T-helper 1 cell treated with Interleukin-12 subunit alpha and Interleukin-12 subunit beta and Interleukin-4 antibody, amounts not matched to agents 30 μg/mL and 1 μg/mL, for 36 hours (primary cell): ENCODE measurements around the gene ZFYVE28.

Experiments used
- H3K27ac Mint-ChIP-seq: one replicate; pipeline ENCODE4 v1.8.0; 2021; ENCODE audit warnings: mild to moderate bottlenecking, mixed read lengths
- H3K27me3 Mint-ChIP-seq: one replicate; pipeline ENCODE4 v1.8.0; 2021; ENCODE audit warnings: low read depth, mixed read lengths
- H3K36me3 Mint-ChIP-seq: one replicate; pipeline ENCODE4 v1.8.0; 2021; ENCODE audit warnings: low read depth, mixed read lengths
- H3K4me1 Mint-ChIP-seq: one replicate; pipeline ENCODE4 v1.8.0; 2021; ENCODE audit warnings: low read depth, mixed read lengths
- H3K4me3 Mint-ChIP-seq: one replicate; pipeline ENCODE4 v1.8.0; 2021; ENCODE audit warnings: mild to moderate bottlenecking, moderate library complexity, mixed read lengths
- H3K9me3 Mint-ChIP-seq: one replicate; pipeline ENCODE4 v1.8.0; 2021; ENCODE audit warnings: mixed read lengths

The ZFYVE28 gene

DNA sequence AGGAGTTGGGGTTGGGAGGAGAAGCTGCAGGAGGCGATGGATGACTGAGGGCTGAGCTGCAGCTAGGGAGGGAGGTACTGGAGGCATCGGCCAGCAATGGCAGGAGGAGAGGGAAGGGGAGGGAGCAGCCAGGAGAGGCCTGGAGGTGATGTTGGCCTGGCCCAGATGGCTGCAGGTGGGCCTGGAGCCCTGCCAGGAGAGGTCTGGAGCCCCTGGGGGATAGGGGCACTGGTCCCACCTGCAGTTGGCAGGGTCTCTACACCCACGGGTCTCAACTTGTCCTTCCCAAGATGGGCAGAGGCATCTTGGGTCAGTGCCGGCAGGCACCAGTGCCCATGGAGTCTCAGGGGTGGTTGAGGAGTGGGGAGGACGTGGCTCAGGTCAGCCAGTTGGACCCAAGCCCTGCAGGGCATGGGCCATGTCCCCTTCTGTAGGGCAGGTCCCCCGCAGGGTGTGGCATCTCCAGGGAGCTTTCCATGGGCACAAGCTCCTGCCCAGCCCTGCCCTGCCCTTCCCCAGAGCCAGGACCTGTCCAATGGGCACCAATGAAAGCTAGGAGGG, 153.9 kb downstream of the ZFYVE28 start:
- Mint-ChIP-seq H3K27ac (no peak overlapping the region), H3K9me3 (no peaks in the 10 kb centered on the region), H3K4me3 (no peak overlapping the region), H3K36me3 (no peaks in the 10 kb centered on the region), H3K4me1 (no peaks in the 10 kb centered on the region), H3K27me3 (no peaks in the 10 kb centered on the region)

DNA sequence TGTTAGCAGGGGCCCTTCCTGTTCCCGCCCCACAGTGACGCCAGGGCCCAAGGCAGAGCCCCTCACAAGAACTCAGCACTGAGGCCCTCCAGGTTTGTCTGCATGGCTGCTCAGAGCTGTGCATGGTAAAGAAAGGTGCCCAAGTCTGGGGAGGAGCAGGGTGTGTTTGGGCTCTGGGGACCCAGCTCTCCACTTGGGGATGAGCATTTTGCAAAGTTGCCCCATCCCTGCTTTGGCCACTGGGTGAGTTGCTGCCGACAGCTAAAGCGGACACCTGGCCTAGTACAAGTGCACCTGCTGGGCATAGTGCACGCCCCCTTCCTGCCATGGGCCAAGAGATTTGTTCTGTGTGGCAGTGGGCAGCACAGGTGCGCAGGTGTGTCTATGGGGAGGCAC, 154.5 kb downstream of the ZFYVE28 start:
- Mint-ChIP-seq H3K9me3 (no peaks in the 10 kb centered on the region), H3K36me3 (no peaks in the 10 kb centered on the region), H3K4me3 (peak overlapping the region; percentile 14), H3K27me3 (no peaks in the 10 kb centered on the region), H3K4me1 (no peaks in the 10 kb centered on the region), H3K27ac (no peak overlapping the region)

DNA sequence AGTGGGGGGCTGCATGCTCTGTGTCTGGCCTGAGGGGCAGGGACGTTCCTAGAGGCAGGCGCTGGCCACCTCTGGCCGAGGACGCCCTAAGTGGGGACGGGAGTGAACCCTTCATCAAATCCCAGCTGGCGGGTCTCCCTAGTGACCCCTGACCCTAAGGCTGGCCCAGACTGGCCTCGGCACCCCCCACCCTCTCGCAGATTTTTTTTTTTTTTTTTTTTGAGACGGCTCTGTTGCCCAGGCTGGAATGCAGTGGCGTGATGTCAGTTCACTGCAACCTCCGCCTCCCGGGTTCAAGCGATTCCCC, 155.5 kb downstream of the ZFYVE28 start:
- no peaks in the 10 kb centered on the region for H3K4me1 Mint-ChIP-seq
- no peaks in the 10 kb centered on the region for H3K9me3 Mint-ChIP-seq
- peak overlapping the region; percentile 62 for H3K4me3 Mint-ChIP-seq
- no peak overlapping the region for H3K27ac Mint-ChIP-seq
- no peaks in the 10 kb centered on the region for H3K36me3 Mint-ChIP-seq
- H3K27me3 Mint-ChIP-seq = no peaks in the 10 kb centered on the region

DNA sequence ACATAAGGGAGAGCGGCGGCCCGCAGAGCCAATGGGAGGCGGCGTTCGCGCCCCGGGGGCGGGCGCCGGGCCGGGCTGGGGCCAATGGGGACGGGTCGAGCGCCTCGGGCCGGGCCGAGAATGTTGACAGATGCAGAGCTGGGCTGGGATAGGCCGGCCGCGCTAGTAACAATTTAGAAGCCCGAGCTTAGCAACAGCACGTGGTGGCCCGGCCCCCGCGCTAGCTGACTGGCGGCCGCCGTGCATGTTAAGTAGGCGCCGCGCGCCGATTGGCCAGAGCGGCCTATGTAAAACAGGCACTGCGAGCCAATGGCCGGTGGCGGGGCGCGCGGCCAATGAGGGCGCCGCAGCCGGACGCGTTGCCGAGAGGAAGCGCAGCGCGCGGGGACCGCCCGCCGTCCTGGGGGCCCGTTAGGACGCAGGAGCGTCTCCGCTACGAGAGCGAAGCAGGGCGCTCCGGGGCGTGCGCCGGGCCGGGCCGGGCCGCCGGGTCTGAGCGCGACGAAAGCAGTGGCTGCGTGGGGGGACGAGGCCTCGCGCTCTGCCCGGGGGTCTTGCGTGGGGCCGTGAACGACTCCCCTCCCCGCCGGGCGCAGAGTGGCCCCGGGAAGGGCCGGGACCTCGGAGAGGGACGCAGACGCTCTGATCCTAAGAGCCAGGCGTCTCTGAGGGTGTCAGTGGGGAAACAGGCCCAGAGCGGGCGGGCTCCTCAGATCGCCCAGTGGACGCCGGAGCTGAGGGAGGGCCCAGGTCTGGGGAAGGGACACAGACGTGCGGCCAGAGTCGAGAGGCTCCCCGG, 156.1 kb downstream of the ZFYVE28 start:
- Mint-ChIP-seq H3K4me1 (no peaks in the 10 kb centered on the region), H3K27ac (peak overlapping the region; percentile 67), H3K27me3 (no peaks in the 10 kb centered on the region), H3K4me3 (peak overlapping the region; percentile 74), H3K36me3 (no peaks in the 10 kb centered on the region), H3K9me3 (no peaks in the 10 kb centered on the region)

DNA sequence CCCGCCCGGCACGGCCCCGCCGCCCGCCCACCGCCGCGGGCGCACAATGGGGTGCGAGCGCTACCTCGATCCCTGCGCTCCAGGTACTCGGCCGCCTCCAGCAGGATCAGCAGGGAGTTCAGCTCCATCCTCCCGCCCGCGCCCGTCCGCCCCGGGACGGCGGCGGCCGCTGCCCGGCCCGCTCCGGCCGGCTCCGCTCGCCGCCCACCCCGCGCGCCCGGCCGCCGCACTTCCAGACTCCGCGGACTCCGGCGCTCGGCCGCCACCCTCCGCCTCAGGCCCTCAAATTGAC, 156.6 kb downstream of the ZFYVE28 start, which contains the start of gene MXD4:
Gene MXD4, minus strand, starts transcription at position 257 of the 292 bp plus-strand sequence. Its CDS starts 129 bp downstream, at position 128.
- Mint-ChIP-seq H3K4me1 (no peaks in the 10 kb centered on the region), H3K27ac (peak within 1 kb of the TSS; percentile 67), H3K4me3 (peak within 1 kb of the TSS; percentile 74), H3K36me3 (no peaks in the 10 kb centered on the region), H3K9me3 (no peaks in the 10 kb centered on the region), H3K27me3 (no peaks in the 10 kb centered on the region)

DNA sequence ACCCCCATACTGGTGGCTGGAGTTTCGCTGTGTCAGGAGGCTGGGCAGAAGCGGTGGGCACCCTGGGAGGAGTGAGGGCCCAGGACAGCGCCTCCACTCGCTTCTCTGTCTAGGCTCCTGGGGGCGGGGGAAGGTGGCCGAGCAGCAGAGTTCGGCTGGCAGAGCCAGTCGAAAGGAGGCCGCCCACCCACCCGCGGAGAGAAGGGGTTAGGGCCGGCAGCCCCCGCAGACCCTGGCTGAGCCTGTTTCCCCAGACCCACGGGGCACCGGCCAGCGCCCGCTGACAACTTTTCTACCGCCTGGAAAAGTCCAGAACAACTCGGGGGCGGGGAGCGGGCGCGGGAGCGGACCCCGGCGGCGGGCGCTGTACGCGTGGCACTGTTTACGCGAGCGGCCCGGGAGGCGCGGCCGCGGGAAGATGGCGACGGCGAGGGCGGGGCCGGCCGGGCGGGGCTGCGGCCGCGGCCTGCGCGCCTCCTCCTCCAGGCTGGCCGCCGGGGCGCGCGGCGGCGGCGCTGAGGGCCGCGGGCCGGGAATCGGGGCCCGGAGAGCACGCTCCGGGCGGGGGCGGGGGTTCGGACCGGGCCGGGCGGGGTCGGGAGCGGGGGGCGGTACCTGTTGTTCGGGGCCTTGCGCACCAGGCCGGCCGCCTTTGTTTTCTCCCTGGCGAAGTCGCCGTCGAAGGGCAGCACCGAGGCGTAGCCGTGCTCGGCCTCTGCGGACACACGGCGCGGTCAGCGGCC, 157.2 kb downstream of the ZFYVE28 start:
- Mint-ChIP-seq H3K27me3 (no peaks in the 10 kb centered on the region), H3K4me3 (peak overlapping the region; percentile 62), H3K4me1 (no peaks in the 10 kb centered on the region), H3K36me3 (no peaks in the 10 kb centered on the region), H3K27ac (no peak overlapping the region), H3K9me3 (no peaks in the 10 kb centered on the region)

DNA sequence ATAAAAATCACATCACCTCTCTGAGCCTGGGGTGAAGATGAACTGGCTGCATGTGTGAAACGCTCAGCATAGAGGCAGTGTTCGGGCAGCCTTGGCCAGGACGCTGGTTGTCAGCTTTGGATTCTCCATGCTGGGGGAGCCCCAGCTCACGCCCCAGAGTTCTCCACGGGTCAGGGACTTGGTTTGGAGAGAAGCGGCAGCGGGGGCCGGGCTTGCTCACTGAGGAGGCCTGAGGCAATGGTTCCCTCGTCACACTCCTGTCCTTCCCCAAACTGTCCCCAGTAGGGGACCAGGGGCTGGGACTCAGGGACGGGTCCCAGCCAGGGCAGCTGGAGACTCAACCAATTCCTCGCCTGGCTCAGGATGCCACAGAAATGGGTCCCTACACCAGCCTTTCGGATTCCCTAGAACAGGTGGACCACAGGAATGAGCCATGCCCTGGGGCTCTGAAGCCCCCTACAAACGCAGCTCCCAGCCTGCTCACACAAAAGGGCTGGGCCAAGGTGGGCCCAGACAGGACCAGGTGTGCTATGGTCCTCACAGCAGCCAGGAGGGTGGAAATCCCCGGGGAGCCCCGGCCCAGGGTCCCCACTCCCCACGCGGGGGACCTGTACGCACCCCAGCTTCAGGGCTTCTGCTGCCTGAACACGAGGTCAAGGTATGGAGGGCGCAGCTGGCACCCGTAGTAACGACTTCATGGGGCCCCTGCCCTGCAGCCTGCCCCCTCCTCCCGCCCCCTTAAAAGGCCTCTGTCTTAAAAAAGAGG, 157.9 kb downstream of the ZFYVE28 start:
- H3K4me3 Mint-ChIP-seq = peak overlapping the region; percentile 62
- no peaks in the 10 kb centered on the region for H3K36me3 Mint-ChIP-seq
- H3K4me1 Mint-ChIP-seq = no peaks in the 10 kb centered on the region
- no peaks in the 10 kb centered on the region for H3K27me3 Mint-ChIP-seq
- no peak overlapping the region for H3K27ac Mint-ChIP-seq
- H3K9me3 Mint-ChIP-seq = no peaks in the 10 kb centered on the region

DNA sequence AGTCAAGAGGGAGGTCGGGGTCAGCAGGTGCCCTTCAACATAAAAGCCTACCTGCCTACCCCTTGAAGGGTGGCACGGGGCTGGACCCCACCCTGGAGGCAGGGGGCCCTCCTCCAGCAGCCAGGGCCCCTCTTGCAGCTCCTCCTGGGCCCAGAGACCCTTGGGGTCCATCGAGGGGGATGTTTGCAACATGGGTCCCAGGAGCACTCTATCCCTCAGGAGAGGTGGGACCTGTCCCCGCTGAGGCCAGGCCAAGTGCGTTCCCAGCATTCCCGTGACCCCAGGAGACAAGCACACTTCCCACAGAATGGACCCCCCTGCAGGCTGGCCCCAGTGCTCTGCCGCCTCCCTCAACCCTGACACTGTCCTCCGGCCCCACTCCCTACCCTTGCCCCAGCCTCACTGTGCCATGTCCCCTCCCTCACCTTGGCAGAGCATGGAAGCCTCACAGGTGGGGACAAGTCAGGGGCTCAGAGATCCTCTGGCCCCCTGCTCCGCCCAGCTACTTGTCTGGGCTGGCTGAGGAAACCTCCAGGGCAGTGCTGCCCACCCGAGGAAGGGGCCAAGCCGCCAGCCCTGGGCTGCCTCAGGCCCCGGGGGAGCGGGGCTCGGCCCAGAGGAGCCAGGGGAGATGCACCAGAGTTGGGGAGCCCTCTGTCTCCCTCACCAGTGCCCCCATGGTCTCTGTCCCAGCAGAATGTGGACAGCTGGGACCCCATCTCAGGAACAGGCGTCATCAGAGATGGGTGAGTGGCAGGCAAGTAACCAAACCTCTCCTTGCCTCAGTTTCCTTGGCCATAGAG, 158.7 kb downstream of the ZFYVE28 start:
- H3K4me1 Mint-ChIP-seq = no peaks in the 10 kb centered on the region
- H3K27ac Mint-ChIP-seq = no peak overlapping the region
- H3K4me3 Mint-ChIP-seq = peak overlapping the region; percentile 14
- no peaks in the 10 kb centered on the region for H3K9me3 Mint-ChIP-seq
- no peaks in the 10 kb centered on the region for H3K36me3 Mint-ChIP-seq
- no peaks in the 10 kb centered on the region for H3K27me3 Mint-ChIP-seq

DNA sequence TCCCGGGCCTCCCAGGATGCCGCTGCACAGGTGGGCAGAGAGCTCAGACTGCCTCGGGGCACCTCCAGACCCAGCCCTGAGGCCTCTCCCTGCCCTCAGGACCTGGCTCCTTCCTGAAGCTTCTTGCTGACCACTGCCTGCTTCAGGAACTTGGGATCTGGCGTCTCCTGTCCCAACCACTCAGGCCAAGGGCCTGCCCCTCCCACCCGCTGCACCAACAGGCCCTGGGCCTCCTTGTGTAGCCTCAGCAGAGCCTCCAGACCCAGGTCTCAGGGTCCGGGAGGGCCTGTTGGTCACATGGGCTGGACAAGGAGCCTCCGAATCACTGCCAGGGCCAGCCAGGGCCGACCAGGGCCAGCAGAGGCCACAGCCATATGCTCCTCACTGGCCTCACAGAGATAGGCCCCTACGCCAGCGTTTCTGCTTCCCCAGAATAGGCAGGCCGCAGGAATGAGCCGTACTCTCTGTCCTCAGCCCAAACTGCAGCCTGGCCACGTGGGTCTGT, 159.4 kb downstream of the ZFYVE28 start:
- no peaks in the 10 kb centered on the region for H3K27me3 Mint-ChIP-seq
- H3K36me3 Mint-ChIP-seq = no peaks in the 10 kb centered on the region
- H3K27ac Mint-ChIP-seq = no peak overlapping the region
- no peak overlapping the region for H3K4me3 Mint-ChIP-seq
- H3K9me3 Mint-ChIP-seq = no peaks in the 10 kb centered on the region
- no peaks in the 10 kb centered on the region for H3K4me1 Mint-ChIP-seq

DNA sequence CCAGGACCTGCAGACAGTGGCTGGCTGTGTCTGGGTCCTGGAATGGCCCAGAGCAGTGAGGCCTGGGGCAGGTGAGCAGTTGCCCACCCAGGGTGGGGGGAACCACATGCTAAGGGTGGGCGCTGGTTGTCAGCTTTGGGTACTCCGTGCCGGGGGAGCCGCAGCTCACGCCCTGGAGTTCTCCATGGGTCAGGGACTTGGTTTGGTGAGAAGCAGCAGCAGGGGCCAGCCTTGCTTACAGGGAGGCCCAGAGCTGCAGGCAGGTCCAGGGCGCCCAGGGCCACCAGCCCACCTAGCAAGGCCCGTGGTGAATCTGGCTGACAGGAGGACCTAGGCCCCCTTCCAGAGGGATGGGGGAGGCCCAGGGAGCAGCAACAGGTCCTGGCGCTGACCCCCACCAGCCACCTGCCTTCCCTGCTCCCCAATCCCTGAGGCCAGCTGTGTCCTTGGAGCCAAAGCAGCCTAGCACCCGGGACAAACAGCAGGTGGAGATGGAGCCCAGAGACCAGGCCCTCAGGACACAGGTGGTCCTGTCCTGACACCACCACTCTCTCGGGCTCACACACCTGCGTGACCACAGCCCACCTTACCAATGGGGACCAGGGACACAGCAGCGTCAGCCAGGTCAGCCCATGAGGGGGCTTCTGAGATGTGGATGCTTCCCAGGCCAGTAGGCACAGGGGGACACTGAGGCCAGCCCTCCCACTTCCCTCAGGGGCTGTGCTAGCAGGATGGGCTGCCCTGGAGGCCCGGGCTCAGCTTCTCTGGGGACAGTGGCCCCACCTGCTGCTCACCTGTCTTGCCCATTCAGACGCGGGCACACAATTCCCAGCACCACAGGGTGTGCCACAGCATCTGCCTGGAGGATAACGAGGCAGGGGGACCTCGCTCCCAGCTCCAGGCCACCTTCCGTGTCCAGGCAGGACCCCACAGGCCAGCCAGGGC, 160.1 kb downstream of the ZFYVE28 start:
- no peak overlapping the region for H3K4me3 Mint-ChIP-seq
- no peak overlapping the region for H3K27ac Mint-ChIP-seq
- no peaks in the 10 kb centered on the region for H3K4me1 Mint-ChIP-seq
- H3K36me3 Mint-ChIP-seq = no peaks in the 10 kb centered on the region
- no peaks in the 10 kb centered on the region for H3K27me3 Mint-ChIP-seq
- no peaks in the 10 kb centered on the region for H3K9me3 Mint-ChIP-seq

DNA sequence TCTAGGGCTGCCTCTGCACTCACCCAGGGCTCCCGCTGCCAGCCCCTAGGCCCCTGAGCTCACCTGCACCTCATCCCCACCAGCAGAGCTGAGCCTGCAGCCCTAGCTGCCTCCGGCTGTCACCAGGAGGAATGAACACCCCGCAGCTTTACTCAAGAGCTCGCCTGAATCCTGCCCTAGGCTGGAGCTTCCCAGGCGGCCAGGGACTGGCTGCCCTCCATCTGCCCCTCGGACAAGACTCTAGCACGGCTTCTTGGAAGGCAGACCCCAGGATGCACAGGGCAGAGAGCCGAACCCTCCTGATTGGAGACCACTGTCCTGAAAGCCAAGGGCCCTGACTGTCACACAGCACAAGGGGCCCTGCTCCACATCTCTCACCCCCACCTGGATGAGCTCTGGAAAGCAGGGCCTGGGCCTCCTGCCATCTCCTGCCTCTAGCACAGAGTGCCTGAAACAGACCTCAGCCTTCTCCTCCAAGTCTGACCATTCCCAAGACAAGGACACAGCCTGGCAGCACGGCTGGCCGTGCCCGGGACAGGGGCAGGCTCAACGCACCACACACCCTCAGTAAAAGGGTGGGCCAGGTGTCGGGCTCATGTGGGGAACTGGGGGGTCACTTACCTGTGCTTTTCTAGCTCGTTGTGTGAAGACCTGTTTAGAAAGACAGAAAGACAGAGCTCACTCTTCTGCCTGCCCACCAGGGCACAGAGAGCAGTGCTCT, 160.9 kb downstream of the ZFYVE28 start:
- H3K27ac Mint-ChIP-seq = no peak overlapping the region
- no peaks in the 10 kb centered on the region for H3K36me3 Mint-ChIP-seq
- no peaks in the 10 kb centered on the region for H3K4me1 Mint-ChIP-seq
- H3K4me3 Mint-ChIP-seq = no peak overlapping the region
- no peaks in the 10 kb centered on the region for H3K27me3 Mint-ChIP-seq
- no peaks in the 10 kb centered on the region for H3K9me3 Mint-ChIP-seq

DNA sequence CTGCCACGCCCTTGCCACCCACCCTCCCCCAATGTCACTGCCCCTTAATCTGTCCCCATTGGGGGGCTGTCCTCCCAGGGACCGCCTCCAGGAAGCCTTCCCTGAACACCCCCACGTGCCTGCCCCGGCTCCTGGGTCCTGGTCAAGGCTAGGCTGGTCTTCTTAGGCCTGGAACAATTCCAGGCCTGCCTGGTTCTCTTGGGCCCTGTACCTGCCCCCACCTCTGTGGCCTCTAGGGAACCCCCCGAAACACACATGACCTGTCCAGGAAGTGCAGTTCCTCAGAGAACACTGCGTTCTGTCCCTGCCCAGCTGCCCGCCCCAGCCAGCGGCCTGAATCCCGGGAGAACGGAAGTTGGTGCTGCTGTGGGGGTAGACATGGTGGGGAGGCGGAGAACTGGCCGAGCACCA, 161.7 kb downstream of the ZFYVE28 start:
- no peaks in the 10 kb centered on the region for H3K27me3 Mint-ChIP-seq
- no peaks in the 10 kb centered on the region for H3K36me3 Mint-ChIP-seq
- H3K4me3 Mint-ChIP-seq = no peak overlapping the region
- no peaks in the 10 kb centered on the region for H3K4me1 Mint-ChIP-seq
- no peak overlapping the region for H3K27ac Mint-ChIP-seq
- no peaks in the 10 kb centered on the region for H3K9me3 Mint-ChIP-seq
